IPS-18c (cell line): Measurements from ENCODE around the gene C1orf232.
A peak's percentile ranks its signal among the peaks of the same experiment; 100 is the strongest.

Source experiments
- H3K4me3 ChIP-seq: 2 replicates; pipeline ENCODE4 v1.7.0; 2013; ENCODE audit warnings: low read depth, mild to moderate bottlenecking, low read length, moderate library complexity; ENCODE audit not compliant: insufficient read depth
- H3K9me3 ChIP-seq: one replicate; pipeline ENCODE4 v1.6.1; 2013; ENCODE audit warnings: mild to moderate bottlenecking, low read length, moderate library complexity; ENCODE audit not compliant: control insufficient read depth, insufficient read depth

C1orf232 gene

GRCh38 chr1:26161415-26162219 is 7.1 kb downstream of the C1orf232 start:
- peak overlapping the region; percentile 51 for H3K4me3 ChIP-seq
- no peaks in the 10 kb centered on the region for H3K9me3 ChIP-seq

DNA sequence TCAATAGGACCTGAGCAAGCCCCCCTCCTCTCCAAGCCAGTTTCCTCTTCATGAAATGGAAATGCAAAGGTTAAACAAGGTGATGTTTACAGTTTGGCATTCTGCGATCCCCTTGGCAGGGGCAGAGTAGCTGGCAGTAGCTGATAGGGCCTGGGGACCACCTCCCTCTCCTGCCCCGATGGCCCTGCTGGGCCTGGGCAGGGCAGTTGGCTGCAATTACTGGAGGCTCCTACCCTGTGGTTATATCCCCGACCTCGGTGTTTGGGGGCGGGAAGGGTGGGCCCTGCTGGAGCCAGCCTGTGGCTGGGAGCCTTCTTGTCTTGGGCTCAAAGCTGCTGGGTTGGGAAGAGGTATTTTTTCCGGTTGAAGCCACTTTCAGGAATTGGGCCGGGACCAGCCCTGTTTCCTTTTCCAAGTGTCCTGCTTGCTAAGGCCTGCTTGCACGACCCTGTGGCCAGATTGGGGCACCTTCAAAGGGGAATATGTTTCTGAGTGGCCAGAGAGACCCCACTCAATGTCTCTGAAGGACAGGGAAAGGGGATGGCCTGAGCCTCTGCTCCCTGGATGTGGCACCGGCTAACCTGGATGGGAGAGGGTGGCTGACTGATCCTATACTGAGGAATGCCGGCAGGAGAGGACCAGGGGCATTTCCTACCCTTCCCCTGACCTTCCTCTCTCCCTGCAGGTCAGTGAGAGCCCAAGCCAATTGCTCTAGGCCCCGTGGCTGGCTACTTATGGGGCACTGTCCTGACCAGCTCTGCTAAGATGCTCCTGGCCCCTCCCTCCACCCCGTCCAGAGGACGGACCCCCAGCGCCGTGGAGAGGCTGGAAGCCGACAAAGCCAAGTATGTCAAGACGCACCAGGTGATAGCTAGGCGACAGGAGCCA is 8.0 kb downstream of the C1orf232 start:
- Histone ChIP-seq H3K9me3 (no peaks in the 10 kb centered on the region), H3K4me3 (peak overlapping the region; percentile 51)

DNA sequence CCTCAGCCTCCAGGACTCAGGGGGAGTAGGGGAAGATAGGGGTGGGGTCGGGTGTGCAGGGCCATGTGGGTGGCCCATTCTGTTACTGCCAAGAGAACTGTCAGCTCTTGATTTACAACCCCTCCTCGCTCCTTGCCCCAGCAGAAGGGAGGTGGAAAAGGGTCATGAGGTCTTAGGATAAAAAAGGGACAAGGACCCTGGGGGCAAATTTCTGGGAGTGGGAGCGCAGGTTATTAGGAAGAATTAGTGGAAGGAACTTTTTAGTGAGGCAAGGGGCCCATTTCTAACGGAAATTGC is 9.1 kb downstream of the C1orf232 start:
- Histone ChIP-seq H3K9me3 (no peaks in the 10 kb centered on the region), H3K4me3 (no peak overlapping the region)

GRCh38 chr1:26158908-26159742 is 9.6 kb downstream of the C1orf232 start, which contains the start of gene FAM110D:
Gene FAM110D, plus strand, starts transcription at chr1:26159079. Its CDS starts 2,213 bp downstream, at chr1:26161292.
- no peak within 1 kb of the TSS for H3K4me3 ChIP-seq
- no peaks in the 10 kb centered on the region for H3K9me3 ChIP-seq

GRCh38 chr1:26158271-26158907 is 10.4 kb downstream of the C1orf232 start:
- H3K4me3 ChIP-seq = no peak overlapping the region
- no peaks in the 10 kb centered on the region for H3K9me3 ChIP-seq

DNA sequence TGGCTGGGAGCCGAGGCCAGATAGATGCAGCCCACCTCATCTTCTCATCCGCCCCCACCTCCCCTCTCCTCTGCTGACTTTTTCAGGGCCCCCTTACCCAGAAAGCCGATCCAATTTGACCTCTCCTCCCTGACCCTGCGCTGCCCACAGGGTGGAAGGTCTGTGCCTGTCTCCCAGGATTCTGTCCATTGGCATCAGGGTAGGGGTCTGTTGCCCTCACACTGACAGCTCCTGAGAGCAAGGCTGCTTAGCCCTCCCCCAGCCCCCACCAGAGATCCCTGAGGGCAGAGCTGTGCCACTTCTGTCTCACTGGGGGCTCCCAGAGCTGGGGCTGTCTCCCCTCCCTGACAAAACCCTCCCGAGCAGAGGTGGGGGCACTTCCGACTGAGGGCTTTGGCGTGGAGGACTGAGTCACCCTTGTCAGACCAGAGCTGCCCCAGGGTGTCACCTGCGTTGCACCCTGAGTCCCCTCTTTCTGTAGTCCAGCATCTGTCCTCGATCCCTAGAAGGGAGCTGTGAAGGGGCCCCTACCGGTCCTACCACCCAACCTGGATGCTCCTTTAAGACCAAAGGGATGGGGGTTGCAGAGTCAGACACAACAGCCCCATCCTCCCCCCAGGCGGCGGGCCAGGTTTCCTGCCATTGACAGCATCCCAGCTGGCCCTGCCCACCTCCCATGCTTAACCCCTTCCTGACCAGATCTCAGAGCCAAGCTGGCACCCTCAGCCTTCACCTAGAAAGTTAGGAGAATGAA is 12.3 kb downstream of the C1orf232 start:
- Histone ChIP-seq H3K4me3 (peak overlapping the region; percentile 48), H3K9me3 (no peaks in the 10 kb centered on the region)

DNA sequence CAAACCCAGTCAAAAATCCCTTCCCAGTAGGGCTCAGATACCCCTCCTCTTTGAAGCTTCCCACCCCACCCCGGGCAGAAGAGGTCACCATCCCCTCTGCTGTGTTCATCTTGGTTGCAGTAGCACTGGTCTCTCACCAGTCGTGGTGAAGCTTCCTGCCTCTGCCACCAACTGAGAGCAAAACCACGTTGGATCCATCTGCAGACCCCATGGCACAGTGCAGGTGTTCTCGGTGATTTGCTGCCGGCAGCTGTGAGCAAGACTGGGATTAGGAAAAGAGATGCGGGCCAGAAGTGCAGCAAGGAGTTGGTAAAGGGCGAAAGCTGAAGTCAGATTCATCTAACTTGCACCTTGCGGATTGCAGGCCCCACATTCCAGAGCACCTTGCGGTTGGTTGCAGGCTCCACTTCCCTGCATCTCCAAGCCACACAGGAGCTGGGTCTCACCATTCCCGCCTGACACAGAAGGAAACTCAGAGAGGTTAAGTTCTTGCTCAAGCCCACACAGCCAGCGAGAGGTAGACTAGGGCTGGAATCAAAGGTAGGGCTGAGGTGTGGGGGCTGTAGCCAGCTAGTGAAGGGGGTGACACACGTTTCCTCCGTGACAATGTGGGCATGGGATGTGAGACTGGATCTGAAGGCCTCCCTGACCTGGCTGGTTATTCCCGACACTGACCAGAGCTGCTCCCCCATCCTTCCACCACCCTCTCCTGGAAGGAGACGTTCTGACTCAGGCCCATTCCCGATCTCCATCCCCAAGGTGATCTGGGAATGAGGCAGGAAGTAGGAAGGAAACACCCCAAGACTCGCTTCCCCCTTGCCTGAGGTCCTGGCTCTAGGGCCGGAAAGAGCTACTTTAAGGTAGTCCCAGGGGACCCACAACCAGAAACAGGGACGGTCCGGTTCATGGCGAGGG is 13.1 kb downstream of the C1orf232 start:
- H3K9me3 ChIP-seq = no peaks in the 10 kb centered on the region
- peak overlapping the region; percentile 48 for H3K4me3 ChIP-seq

DNA sequence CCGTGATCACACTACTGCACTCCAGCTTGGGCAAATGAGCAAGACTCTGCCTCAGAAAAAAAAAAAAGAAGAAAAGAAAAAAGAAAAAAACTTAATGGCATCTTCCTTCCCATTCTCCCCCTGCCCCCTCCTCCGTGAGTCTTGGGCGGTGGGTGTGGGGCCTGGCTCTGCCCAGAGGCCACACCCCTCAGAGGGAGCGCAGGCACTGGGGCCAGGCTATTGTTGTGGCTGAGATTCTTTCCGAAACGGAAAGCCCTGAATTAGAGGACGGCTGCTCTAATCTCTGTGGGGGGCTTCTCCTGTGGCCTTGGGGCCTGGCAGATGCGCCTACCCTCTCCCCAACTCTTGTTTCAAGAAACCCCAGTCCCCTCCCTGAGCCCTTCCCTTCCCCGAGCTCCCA is 14.0 kb downstream of the C1orf232 start:
- Histone ChIP-seq H3K9me3 (no peaks in the 10 kb centered on the region), H3K4me3 (peak overlapping the region; percentile 48; the same call in 1 of the 2 replicates)

DNA sequence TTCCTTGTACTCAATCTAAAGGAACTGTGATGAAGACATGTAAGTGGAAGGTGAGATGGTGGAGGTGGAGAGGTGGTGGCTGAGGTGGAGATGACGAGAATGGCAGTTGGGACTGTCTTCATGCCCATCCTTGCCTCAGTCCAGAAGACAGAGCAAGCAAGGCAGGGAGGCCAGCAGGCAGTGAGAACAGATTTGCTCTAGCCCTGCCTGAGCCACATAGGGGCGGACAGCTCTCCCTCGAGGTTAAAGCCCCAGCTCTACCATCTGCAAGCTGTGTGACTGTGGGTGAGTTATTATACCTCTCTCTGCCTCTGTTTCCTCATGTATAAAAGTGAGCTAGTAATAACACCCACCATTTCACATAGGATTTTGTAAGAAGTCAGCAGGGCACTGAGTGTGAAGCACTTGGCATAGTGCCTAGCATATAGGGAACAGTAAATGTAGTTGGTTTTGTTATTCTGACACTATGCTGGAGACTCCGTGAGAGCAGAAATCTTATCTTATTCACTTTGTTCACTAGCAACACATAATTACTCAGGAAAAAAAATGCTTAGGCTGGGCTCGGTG is 14.7 kb downstream of the C1orf232 start:
- Histone ChIP-seq H3K4me3 (no peak overlapping the region), H3K9me3 (no peaks in the 10 kb centered on the region)

- H3K4me3 ChIP-seq = no peak overlapping the region
Observed at GRCh38 chr1:26148887-26149286, 19.9 kb downstream of the C1orf232 start.

GRCh38 chr1:26145960-26146294 is 22.8 kb downstream of the C1orf232 start:
- H3K9me3 ChIP-seq = no peaks in the 10 kb centered on the region
- H3K4me3 ChIP-seq = no peak overlapping the region

More at GRCh38 chr1:26148887-26149286, 19.9 kb downstream of the C1orf232 start:
- no peaks in the 10 kb centered on the region for H3K9me3 ChIP-seq

DNA sequence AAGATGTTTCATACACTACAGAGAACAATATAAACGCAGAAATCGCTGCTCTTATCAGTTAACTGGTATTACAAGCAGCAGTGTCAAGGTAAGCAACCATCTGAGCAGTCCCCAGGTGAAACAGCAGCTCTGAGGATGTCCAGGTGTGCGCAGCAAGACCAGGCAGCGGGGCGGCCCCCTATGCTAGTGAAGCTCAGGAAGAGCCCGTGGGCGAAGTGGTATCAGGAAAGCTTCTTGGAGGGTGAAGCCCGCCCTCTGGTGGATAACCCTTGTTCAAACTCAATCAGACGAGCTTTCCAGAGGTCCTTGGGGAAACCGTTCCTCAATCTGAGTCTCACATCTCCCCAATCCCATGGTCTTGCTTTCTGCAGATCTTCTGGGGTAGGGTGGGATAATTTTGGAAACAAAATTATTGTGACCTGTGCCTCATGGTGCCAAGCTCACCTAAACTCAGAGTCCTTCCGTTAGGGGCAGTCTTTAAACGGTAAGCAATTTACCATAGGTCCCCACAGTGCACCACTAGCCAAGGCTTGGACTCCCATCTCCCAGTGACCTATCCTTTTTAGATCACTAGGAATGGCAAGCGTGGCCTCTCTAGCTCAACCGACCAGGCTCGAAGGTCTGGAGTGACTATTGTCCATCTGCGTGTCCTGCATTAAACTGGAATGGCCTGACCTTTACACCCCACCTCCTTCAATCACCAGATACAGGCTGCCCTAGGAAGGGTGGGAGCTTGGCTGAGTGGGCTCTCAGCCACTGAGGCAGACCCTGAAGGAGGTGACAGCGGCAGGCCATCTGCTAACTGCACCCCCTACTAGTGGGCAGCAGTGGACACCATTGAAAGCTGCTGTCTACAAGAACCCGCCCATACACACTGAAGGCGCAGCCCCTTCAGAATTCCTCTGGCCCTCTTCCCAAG is 23.5 kb downstream of the C1orf232 start:
- Histone ChIP-seq H3K4me3 (no peak overlapping the region), H3K9me3 (no peaks in the 10 kb centered on the region)

DNA sequence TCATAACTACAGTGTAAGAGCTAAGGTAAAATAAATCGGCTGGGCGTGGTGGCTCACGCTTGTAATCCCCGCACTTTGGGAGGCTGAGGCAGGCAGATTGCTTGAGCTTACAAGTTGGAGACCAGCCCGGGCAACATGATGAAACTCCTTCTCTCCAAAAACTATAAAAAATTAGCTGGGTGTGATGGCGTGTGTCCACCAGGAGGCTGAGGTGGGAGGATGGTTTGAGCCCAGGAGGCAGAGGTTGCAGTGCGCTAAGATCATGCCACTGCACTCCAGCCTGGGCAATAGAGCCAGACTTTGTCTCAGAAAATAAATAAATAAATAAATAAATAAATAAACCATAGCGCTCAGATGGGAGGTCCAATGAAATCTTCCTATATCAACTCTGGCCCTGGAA is 26.6 kb downstream of the C1orf232 start:
- Histone ChIP-seq H3K9me3 (no peaks in the 10 kb centered on the region), H3K4me3 (no peak overlapping the region)

DNA sequence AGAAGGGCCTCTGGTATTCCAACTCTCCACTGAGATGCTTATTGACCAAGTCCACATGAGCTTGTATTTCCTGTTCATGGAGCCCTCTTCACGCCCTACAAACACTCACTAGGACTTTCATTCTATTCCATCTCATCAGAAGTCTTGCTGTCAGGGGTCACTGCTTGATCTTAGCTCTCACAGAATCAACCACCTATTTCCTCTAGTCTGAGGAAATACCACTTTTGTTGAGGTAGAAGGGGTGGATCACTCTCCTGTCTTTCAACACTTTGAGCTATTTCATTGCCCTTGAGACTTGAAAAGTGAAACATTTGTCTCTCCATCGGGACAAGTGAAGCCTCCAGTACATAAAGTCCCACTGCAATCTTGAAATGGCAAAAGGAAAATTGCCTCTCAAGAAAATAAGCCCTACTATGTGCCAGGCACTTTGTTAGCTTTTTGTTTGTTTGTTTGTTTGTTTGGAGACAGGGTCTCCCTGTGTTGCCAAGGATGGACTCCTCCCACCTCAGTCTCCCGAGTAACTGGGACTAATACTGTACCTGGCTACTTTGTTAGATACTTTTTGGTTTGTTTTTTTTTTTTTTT is 29.7 kb downstream of the C1orf232 start:
- Histone ChIP-seq H3K4me3 (no peak overlapping the region), H3K9me3 (no peaks in the 10 kb centered on the region)
